GM23338 (cell line): ENCODE measurements around the gene GOSR2.

Source experiments
- CREB1 ChIP-seq: fragments of 250-450 bp; sonication (Bioruptor Pico); IDR thresholded peaks from 2 replicates; pipeline ENCODE4 v1.5.0; 2020; ENCODE audit warnings: low read depth, mild to moderate bottlenecking, moderate library complexity
- ETS1 ChIP-seq: IDR thresholded peaks from 2 replicates; pipeline ENCODE4 v1.6.1; 2016; ENCODE audit warnings: antibody characterized with exemption
- EZH2 ChIP-seq: fragments of 200-600 bp; sonication (generic); IDR thresholded peaks from one replicate; pipeline ENCODE4 v1.8.0; 2017; ENCODE audit warnings: antibody characterized with exemption, mild to moderate bottlenecking, low read depth; ENCODE audit not compliant: unreplicated experiment
- EZH2phosphoT487 ChIP-seq: fragments of 200-600 bp; sonication (generic); IDR thresholded peaks from one replicate; pipeline ENCODE4 v1.8.1; 2018; ENCODE audit warnings: antibody characterized with exemption; ENCODE audit not compliant: unreplicated experiment
- JUNB ChIP-seq: IDR thresholded peaks from one replicate; pipeline ENCODE4 v1.6.1; 2016; ENCODE audit warnings: antibody characterized with exemption; ENCODE audit not compliant: unreplicated experiment
- NANOG ChIP-seq: IDR thresholded peaks from 2 replicates; pipeline ENCODE4 v1.6.1; 2016; ENCODE audit warnings: antibody characterized with exemption, borderline replicate concordance
- POLR2AphosphoS5 ChIP-seq: IDR thresholded peaks from 2 replicates; pipeline ENCODE4 v1.6.1; 2016; ENCODE audit warnings: antibody characterized with exemption, low read depth
- REST ChIP-seq: IDR thresholded peaks from one replicate; pipeline ENCODE4 v1.6.1; 2018; ENCODE audit warnings: antibody characterized with exemption; ENCODE audit not compliant: unreplicated experiment
- STAT1 ChIP-seq: IDR thresholded peaks from one replicate; pipeline ENCODE4 v1.6.1; 2016; ENCODE audit warnings: antibody characterized with exemption; ENCODE audit not compliant: unreplicated experiment
- ZNF114 ChIP-seq: fragments of 250-450 bp; sonication (Bioruptor Pico); IDR thresholded peaks from 2 replicates; pipeline ENCODE4 v1.5.0; 2020; ENCODE audit warnings: mild to moderate bottlenecking, moderate library complexity
- ZNF331 ChIP-seq: fragments of 250-450 bp; sonication (Bioruptor Pico); IDR thresholded peaks from 2 replicates; pipeline ENCODE4 v1.5.0; 2020; ENCODE audit warnings: low read depth, mild to moderate bottlenecking, moderate library complexity
- TF ChIP-seq, protein P1 (sequence below), 2 experiments: fragments of 200-600 bp in 1 of 2; sonication (generic) in 1 of 2; conservative IDR thresholded peaks; 2 replicates each; pipeline versions ENCODE4 v1.5.1 to v1.6.1; 2016 to 2017; ENCODE audit warnings: antibody characterized with exemption in 2 of 2, low read depth in 2 of 2, mild to moderate bottlenecking in 2 of 2, moderate library complexity in 1 of 2
- TF ChIP-seq, protein P2 (sequence below): fragments of 250-450 bp; sonication (Bioruptor Pico); IDR thresholded peaks from 2 replicates; pipeline ENCODE4 v1.5.0; 2020; ENCODE audit warnings: mild to moderate bottlenecking, moderate library complexity

GRCh38 chr17:46881015-46881414, 41.9 kb upstream of the GOSR2 start:
- TF ChIP-seq, protein P1, sequence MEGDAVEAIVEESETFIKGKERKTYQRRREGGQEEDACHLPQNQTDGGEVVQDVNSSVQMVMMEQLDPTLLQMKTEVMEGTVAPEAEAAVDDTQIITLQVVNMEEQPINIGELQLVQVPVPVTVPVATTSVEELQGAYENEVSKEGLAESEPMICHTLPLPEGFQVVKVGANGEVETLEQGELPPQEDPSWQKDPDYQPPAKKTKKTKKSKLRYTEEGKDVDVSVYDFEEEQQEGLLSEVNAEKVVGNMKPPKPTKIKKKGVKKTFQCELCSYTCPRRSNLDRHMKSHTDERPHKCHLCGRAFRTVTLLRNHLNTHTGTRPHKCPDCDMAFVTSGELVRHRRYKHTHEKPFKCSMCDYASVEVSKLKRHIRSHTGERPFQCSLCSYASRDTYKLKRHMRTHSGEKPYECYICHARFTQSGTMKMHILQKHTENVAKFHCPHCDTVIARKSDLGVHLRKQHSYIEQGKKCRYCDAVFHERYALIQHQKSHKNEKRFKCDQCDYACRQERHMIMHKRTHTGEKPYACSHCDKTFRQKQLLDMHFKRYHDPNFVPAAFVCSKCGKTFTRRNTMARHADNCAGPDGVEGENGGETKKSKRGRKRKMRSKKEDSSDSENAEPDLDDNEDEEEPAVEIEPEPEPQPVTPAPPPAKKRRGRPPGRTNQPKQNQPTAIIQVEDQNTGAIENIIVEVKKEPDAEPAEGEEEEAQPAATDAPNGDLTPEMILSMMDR (conservative IDR thresholded peaks at IDR 0.05; ENCODE audit: low read depth in 2 of 2) = no peak
- TF ChIP-seq EZH2 = no peak
- TF ChIP-seq EZH2phosphoT487 = no peak
- no peak for TF ChIP-seq REST
- TF ChIP-seq POLR2AphosphoS5 = no peak
- TF ChIP-seq ZNF331 = no peak
- TF ChIP-seq CREB1 (CRISPR knock-in tag) = no peak
- TF ChIP-seq NANOG = no peak
- TF ChIP-seq ZNF114 (CRISPR knock-in tag) = no peak
- no peak for TF ChIP-seq JUNB
- TF ChIP-seq, protein P2, sequence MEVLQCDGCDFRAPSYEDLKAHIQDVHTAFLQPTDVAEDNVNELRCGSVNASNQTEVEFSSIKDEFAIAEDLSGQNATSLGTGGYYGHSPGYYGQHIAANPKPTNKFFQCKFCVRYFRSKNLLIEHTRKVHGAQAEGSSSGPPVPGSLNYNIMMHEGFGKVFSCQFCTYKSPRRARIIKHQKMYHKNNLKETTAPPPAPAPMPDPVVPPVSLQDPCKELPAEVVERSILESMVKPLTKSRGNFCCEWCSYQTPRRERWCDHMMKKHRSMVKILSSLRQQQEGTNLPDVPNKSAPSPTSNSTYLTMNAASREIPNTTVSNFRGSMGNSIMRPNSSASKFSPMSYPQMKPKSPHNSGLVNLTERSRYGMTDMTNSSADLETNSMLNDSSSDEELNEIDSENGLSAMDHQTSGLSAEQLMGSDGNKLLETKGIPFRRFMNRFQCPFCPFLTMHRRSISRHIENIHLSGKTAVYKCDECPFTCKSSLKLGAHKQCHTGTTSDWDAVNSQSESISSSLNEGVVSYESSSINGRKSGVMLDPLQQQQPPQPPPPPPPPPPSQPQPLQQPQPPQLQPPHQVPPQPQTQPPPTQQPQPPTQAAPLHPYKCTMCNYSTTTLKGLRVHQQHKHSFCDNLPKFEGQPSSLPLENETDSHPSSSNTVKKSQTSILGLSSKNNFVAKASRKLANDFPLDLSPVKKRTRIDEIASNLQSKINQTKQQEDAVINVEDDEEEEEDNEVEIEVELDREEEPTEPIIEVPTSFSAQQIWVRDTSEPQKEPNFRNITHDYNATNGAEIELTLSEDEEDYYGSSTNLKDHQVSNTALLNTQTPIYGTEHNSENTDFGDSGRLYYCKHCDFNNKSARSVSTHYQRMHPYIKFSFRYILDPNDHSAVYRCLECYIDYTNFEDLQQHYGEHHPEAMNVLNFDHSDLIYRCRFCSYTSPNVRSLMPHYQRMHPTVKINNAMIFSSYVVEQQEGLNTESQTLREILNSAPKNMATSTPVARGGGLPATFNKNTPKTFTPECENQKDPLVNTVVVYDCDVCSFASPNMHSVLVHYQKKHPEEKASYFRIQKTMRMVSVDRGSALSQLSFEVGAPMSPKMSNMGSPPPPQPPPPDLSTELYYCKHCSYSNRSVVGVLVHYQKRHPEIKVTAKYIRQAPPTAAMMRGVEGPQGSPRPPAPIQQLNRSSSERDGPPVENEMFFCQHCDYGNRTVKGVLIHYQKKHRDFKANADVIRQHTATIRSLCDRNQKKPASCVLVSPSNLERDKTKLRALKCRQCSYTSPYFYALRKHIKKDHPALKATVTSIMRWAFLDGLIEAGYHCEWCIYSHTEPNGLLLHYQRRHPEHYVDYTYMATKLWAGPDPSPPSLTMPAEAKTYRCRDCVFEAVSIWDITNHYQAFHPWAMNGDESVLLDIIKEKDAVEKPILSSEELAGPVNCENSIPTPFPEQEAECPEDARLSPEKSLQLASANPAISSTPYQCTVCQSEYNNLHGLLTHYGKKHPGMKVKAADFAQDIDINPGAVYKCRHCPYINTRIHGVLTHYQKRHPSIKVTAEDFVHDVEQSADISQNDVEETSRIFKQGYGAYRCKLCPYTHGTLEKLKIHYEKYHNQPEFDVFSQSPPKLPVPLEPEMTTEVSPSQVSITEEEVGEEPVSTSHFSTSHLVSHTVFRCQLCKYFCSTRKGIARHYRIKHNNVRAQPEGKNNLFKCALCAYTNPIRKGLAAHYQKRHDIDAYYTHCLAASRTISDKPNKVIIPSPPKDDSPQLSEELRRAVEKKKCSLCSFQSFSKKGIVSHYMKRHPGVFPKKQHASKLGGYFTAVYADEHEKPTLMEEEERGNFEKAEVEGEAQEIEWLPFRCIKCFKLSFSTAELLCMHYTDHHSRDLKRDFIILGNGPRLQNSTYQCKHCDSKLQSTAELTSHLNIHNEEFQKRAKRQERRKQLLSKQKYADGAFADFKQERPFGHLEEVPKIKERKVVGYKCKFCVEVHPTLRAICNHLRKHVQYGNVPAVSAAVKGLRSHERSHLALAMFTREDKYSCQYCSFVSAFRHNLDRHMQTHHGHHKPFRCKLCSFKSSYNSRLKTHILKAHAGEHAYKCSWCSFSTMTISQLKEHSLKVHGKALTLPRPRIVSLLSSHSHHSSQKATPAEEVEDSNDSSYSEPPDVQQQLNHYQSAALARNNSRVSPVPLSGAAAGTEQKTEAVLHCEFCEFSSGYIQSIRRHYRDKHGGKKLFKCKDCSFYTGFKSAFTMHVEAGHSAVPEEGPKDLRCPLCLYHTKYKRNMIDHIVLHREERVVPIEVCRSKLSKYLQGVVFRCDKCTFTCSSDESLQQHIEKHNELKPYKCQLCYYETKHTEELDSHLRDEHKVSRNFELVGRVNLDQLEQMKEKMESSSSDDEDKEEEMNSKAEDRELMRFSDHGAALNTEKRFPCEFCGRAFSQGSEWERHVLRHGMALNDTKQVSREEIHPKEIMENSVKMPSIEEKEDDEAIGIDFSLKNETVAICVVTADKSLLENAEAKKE (CRISPR knock-in tag) = no peak
- TF ChIP-seq STAT1 = no peak
- TF ChIP-seq ETS1 = no peak
